GM19438 (cell line): ENCODE data around the gene LCE1C.

Experiments
- ATAC-seq: cut with Tn5 transposase; IDR thresholded peaks from one replicate; pipeline ENCODE4 v1.9.1; 2021; ENCODE audit warnings: low read depth; ENCODE audit not compliant: unreplicated experiment

LCE1C gene

GRCh38 chr1:152806576-152806975 is at the start of gene LCE1C:
Gene LCE1C (minus strand): TSS chr1:152806651. CDS start chr1:152805478, 1,173 bp downstream.
- ATAC-seq, result no peak

- no peak for ATAC-seq
Measured at GRCh38 chr1:152855661-152856060, 49.2 kb upstream of the LCE1C start.

- ATAC-seq, result no peak
Measured at GRCh38 chr1:152842556-152842955, 36.1 kb upstream of the LCE1C start, which contains the start of gene LCE6A. Gene LCE6A (plus strand): TSS chr1:152842856. CDS start chr1:152843521, 665 bp downstream.

GRCh38 chr1:152836870-152837269 is 30.4 kb upstream of the LCE1C start:
- ATAC-seq, result no peak

GRCh38 chr1:152827173-152827572 is 20.7 kb upstream of the LCE1C start, which contains the start of gene LCE1A:
Gene LCE1A (plus strand): TSS chr1:152827473. CDS start chr1:152827473, 0 bp downstream.
- ATAC-seq, result no peak

GRCh38 chr1:152824964-152825363 is 18.5 kb upstream of the LCE1C start:
- no peak for ATAC-seq

GRCh38 chr1:152823294-152823693 is 16.8 kb upstream of the LCE1C start:
- no peak for ATAC-seq

- ATAC-seq, result no peak
Measured at GRCh38 chr1:152817309-152817708, 10.9 kb upstream of the LCE1C start.

GRCh38 chr1:152811671-152812070 is 5.2 kb upstream of the LCE1C start, which contains the start of gene LCE1B:
Gene LCE1B (plus strand): TSS chr1:152811971. CDS start chr1:152812447, 476 bp downstream.
- no peak for ATAC-seq

GRCh38 chr1:152811050-152811449 is 4.6 kb upstream of the LCE1C start:
- no peak for ATAC-seq

GRCh38 chr1:152801333-152801732 is 5.1 kb downstream of the LCE1C start:
- ATAC-seq, result no peak

- ATAC-seq, result no peak
Measured at GRCh38 chr1:152796421-152796820, 10.0 kb downstream of the LCE1C start, which contains the start of gene LCE1D. Gene LCE1D (plus strand): TSS chr1:152796721. CDS start chr1:152797795, 1,074 bp downstream.

- no peak for ATAC-seq
Measured at GRCh38 chr1:152795686-152796085, 10.8 kb downstream of the LCE1C start.

- ATAC-seq, result no peak
Measured at GRCh38 chr1:152786077-152786476, 20.4 kb downstream of the LCE1C start, which contains the start of gene LCE1E. Gene LCE1E (plus strand): TSS chr1:152786257. CDS start chr1:152787300, 1,043 bp downstream.

GRCh38 chr1:152783095-152783494 is 23.4 kb downstream of the LCE1C start:
- no peak for ATAC-seq

- no peak for ATAC-seq
Measured at GRCh38 chr1:152777510-152778137, 28.8 kb downstream of the LCE1C start.

GRCh38 chr1:152776361-152776760 is 30.1 kb downstream of the LCE1C start:
- no peak for ATAC-seq

- no peak for ATAC-seq
Measured at GRCh38 chr1:152774875-152775274, 31.6 kb downstream of the LCE1C start, which contains the start of gene LCE1F. Gene LCE1F (plus strand): TSS chr1:152775140. CDS start chr1:152776372, 1,232 bp downstream.

GRCh38 chr1:152770411-152770810 is 36.0 kb downstream of the LCE1C start:
- no peak for ATAC-seq

- ATAC-seq, result no peak
Measured at GRCh38 chr1:152768847-152769533, 37.5 kb downstream of the LCE1C start.

GRCh38 chr1:152761609-152762213 is 44.7 kb downstream of the LCE1C start:
- ATAC-seq, result no peak
